ENCODE measurements around the gene NCOA1.

NCOA1 gene

DNA sequence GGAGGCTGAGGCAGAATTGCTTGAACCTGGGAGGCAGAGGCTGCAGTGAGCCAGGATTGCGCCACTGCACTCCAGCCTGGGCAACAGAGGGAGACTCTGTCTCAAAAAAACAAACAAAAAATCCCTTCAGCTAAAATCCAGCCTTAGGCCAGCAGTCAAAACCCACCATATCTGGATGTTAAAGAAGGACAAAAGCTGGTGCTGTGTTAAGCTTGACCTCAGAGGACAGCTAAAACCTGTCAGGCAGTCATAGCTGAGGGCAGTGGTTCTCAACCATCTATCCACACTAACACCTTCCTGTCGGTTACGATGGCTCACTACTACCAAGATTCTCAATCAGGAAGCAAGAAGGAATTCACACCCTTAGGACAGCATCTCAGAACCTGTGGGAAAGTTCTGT, 292.6 kb downstream of the NCOA1 start:
- no peaks in the 10 kb centered on the region for H3K79me2 ChIP-seq (ENCODE audit: control insufficient read depth, insufficient read depth, low read length, poor library complexity)
- H3K4me2 ChIP-seq (ENCODE audit: low read length): no peak overlapping the region
- no peak overlapping the region for H2BK12ac ChIP-seq (ENCODE audit: low read length)
- H3K4me3 ChIP-seq (ENCODE audit: low read depth, low read length): no peak overlapping the region
- WGBS (ENCODE audit: extremely low coverage, insufficient coverage, insufficient read length): no CpG with 5 or more reads among the region's 3 CpGs
- no peaks in the 10 kb centered on the region for H3K79me1 ChIP-seq (ENCODE audit: low read length)
- no peak overlapping the region for H4K8ac ChIP-seq (ENCODE audit: low read depth, low read length)
- H2BK5ac ChIP-seq (ENCODE audit: low read depth, low read length, poor library complexity): no peak overlapping the region
- no peak for DNase-seq
- no peak overlapping the region for H3K27ac ChIP-seq (ENCODE audit: low read depth, low read length)
- H4K12ac ChIP-seq (ENCODE audit: low read depth, low read length): no peak overlapping the region
- H3K27me3 ChIP-seq (ENCODE audit: insufficient read depth, low read length): no peaks in the 10 kb centered on the region
- no peak overlapping the region for H3K23ac ChIP-seq (ENCODE audit: low read length)
- no peaks in the 10 kb centered on the region for H3K4me1 ChIP-seq (ENCODE audit: control insufficient read depth in 1 of 2, insufficient read depth in 2 of 2, low read length in 2 of 2)
- H3K14ac ChIP-seq (ENCODE audit: low read length): no peak overlapping the region
- H2AK5ac ChIP-seq (ENCODE audit: low read length): no peak overlapping the region
- no peak overlapping the region for H2AFZ ChIP-seq (ENCODE audit: insufficient read depth, low read length, poor library complexity)
- H2BK120ac ChIP-seq (ENCODE audit: insufficient read depth, low read length, poor library complexity): no peak overlapping the region
- H3K36me3 ChIP-seq (ENCODE audit: control insufficient read depth in 1 of 2, insufficient read depth in 2 of 2, low read length in 2 of 2): no peaks in the 10 kb centered on the region
- no peaks in the 10 kb centered on the region for H3K9me3 ChIP-seq (ENCODE audit: insufficient read depth, low read depth, low read length)
- no peak overlapping the region for H3K18ac ChIP-seq (ENCODE audit: low read length)
- no peak overlapping the region for H3K9ac ChIP-seq (ENCODE audit: low read length)
- H3K4ac ChIP-seq (ENCODE audit: low read depth, low read length): no peak overlapping the region
- H4K91ac ChIP-seq (ENCODE audit: low read depth, low read length): no peak overlapping the region

- no peak overlapping the region for H3K27ac ChIP-seq (ENCODE audit: low read depth, low read length)
- DNase-seq: no peak
- no CpG with 5 or more reads among the region's 6 CpGs for WGBS (ENCODE audit: extremely low coverage, insufficient coverage, insufficient read length)
- no peaks in the 10 kb centered on the region for H3K79me2 ChIP-seq (ENCODE audit: control insufficient read depth, insufficient read depth, low read length, poor library complexity)
- H3K36me3 ChIP-seq (ENCODE audit: control insufficient read depth in 1 of 2, insufficient read depth in 2 of 2, low read length in 2 of 2): peaks cover 0 to 1% of the 10 kb centered on the region in 2 experiments
- no peak overlapping the region for H2BK120ac ChIP-seq (ENCODE audit: insufficient read depth, low read length, poor library complexity)
- no peak overlapping the region for H3K9ac ChIP-seq (ENCODE audit: low read length)
- no peak overlapping the region for H3K4me2 ChIP-seq (ENCODE audit: low read length)
- no peak overlapping the region for H4K12ac ChIP-seq (ENCODE audit: low read depth, low read length)
- no peak overlapping the region for H2AFZ ChIP-seq (ENCODE audit: insufficient read depth, low read length, poor library complexity)
- peaks cover 1% of the 10 kb centered on the region for H3K9me3 ChIP-seq (ENCODE audit: insufficient read depth, low read depth, low read length)
- H2BK5ac ChIP-seq (ENCODE audit: low read depth, low read length, poor library complexity): no peak overlapping the region
- no peaks in the 10 kb centered on the region for H3K27me3 ChIP-seq (ENCODE audit: insufficient read depth, low read length)
- H3K79me1 ChIP-seq (ENCODE audit: low read length): no peaks in the 10 kb centered on the region
- H4K8ac ChIP-seq (ENCODE audit: low read depth, low read length): no peak overlapping the region
- H3K4me1 ChIP-seq (ENCODE audit: control insufficient read depth in 1 of 2, insufficient read depth in 2 of 2, low read length in 2 of 2): peaks cover 2% of the 10 kb centered on the region in 2 experiments
- no peak overlapping the region for H2AK5ac ChIP-seq (ENCODE audit: low read length)
- no peak overlapping the region for H3K4ac ChIP-seq (ENCODE audit: low read depth, low read length)
- H4K91ac ChIP-seq (ENCODE audit: low read depth, low read length): no peak overlapping the region
- H3K18ac ChIP-seq (ENCODE audit: low read length): no peak overlapping the region
- no peak overlapping the region for H3K23ac ChIP-seq (ENCODE audit: low read length)
- H3K4me3 ChIP-seq (ENCODE audit: low read depth, low read length): no peak overlapping the region
- H2BK12ac ChIP-seq (ENCODE audit: low read length): no peak overlapping the region
- no peak overlapping the region for H3K14ac ChIP-seq (ENCODE audit: low read length)
Observed at GRCh38 chr2:24785671-24786321, 294.7 kb downstream of the NCOA1 start.

GRCh38 chr2:24787532-24787931, 296.5 kb downstream of the NCOA1 start:
- Histone ChIP-seq H3K79me1 (ENCODE audit: low read length) (no peaks in the 10 kb centered on the region), H3K23ac (ENCODE audit: low read length) (no peak overlapping the region), H2BK5ac (ENCODE audit: low read depth, low read length, poor library complexity) (no peak overlapping the region), H2AK5ac (ENCODE audit: low read length) (no peak overlapping the region), H3K27me3 (ENCODE audit: insufficient read depth, low read length) (no peaks in the 10 kb centered on the region), H4K8ac (ENCODE audit: low read depth, low read length) (no peak overlapping the region), H2BK120ac (ENCODE audit: insufficient read depth, low read length, poor library complexity) (no peak overlapping the region), H4K91ac (ENCODE audit: low read depth, low read length) (no peak overlapping the region), H3K4me1 (ENCODE audit: control insufficient read depth in 1 of 2, insufficient read depth in 2 of 2, low read length in 2 of 2) (peaks cover 2% of the 10 kb centered on the region in 2 experiments), H3K79me2 (ENCODE audit: control insufficient read depth, insufficient read depth, low read length, poor library complexity) (no peaks in the 10 kb centered on the region), H3K9me3 (ENCODE audit: insufficient read depth, low read depth, low read length) (peaks cover 1% of the 10 kb centered on the region), H3K27ac (ENCODE audit: low read depth, low read length) (no peak overlapping the region), H3K14ac (ENCODE audit: low read length) (no peak overlapping the region), H3K9ac (ENCODE audit: low read length) (no peak overlapping the region), H4K12ac (ENCODE audit: low read depth, low read length) (no peak overlapping the region), H3K4me2 (ENCODE audit: low read length) (no peak overlapping the region), H3K4ac (ENCODE audit: low read depth, low read length) (no peak overlapping the region), H2BK12ac (ENCODE audit: low read length) (no peak overlapping the region), H3K18ac (ENCODE audit: low read length) (no peak overlapping the region), H3K36me3 (ENCODE audit: control insufficient read depth in 1 of 2, insufficient read depth in 2 of 2, low read length in 2 of 2) (peaks cover 0 to 1% of the 10 kb centered on the region in 2 experiments), H2AFZ (ENCODE audit: insufficient read depth, low read length, poor library complexity) (no peak overlapping the region), H3K4me3 (ENCODE audit: low read depth, low read length) (no peak overlapping the region)
- DNase-seq: no peak
- WGBS (ENCODE audit: extremely low coverage, insufficient coverage, insufficient read length): 100% methylated on average over 1 of the region's 2 CpGs

DNA sequence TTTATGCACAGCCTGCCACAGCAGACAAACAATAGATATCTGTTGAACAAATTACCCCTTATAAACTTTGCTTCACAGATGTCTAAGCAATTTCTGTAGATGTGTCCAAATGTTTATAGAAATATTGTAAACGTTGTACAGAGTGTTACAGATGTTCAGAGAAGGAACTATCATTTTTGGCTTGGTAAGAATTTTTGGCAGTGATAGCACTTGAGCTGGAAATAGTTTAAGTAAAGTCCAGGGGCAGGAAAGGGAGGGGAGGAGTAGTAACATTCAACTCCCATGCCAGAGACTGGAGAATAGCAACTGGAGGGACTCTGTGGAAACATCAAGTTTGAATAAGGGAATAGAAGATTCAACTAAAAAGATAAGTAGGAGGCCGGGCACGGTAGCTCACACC, 297.8 kb downstream of the NCOA1 start:
- Histone ChIP-seq H3K9ac (ENCODE audit: low read length) (no peak overlapping the region), H3K36me3 (ENCODE audit: control insufficient read depth in 1 of 2, insufficient read depth in 2 of 2, low read length in 2 of 2) (peaks cover 0 to 1% of the 10 kb centered on the region in 2 experiments)

More for the DNA sequence above, 297.8 kb downstream of the NCOA1 start:
- H3K27ac ChIP-seq (ENCODE audit: low read depth, low read length): no peak overlapping the region
- H3K79me2 ChIP-seq (ENCODE audit: control insufficient read depth, insufficient read depth, low read length, poor library complexity): peaks cover 7% of the 10 kb centered on the region
- peaks cover 2% of the 10 kb centered on the region in 2 experiments for H3K4me1 ChIP-seq (ENCODE audit: control insufficient read depth in 1 of 2, insufficient read depth in 2 of 2, low read length in 2 of 2)
- DNase-seq: no peak
- no peak overlapping the region for H4K8ac ChIP-seq (ENCODE audit: low read depth, low read length)
- H2BK12ac ChIP-seq (ENCODE audit: low read length): no peak overlapping the region
- H2AFZ ChIP-seq (ENCODE audit: insufficient read depth, low read length, poor library complexity): no peak overlapping the region
- H2AK5ac ChIP-seq (ENCODE audit: low read length): no peak overlapping the region
- peaks cover 1% of the 10 kb centered on the region for H3K9me3 ChIP-seq (ENCODE audit: insufficient read depth, low read depth, low read length)
- H3K18ac ChIP-seq (ENCODE audit: low read length): no peak overlapping the region
- H3K14ac ChIP-seq (ENCODE audit: low read length): no peak overlapping the region
- peaks cover 8% of the 10 kb centered on the region for H3K79me1 ChIP-seq (ENCODE audit: low read length)
- H3K27me3 ChIP-seq (ENCODE audit: insufficient read depth, low read length): no peaks in the 10 kb centered on the region
- no peak overlapping the region for H2BK120ac ChIP-seq (ENCODE audit: insufficient read depth, low read length, poor library complexity)
- no peak overlapping the region for H3K23ac ChIP-seq (ENCODE audit: low read length)
- no peak overlapping the region for H3K4me2 ChIP-seq (ENCODE audit: low read length)
- no CpG with 5 or more reads among the region's 3 CpGs for WGBS (ENCODE audit: extremely low coverage, insufficient coverage, insufficient read length)
- no peak overlapping the region for H2BK5ac ChIP-seq (ENCODE audit: low read depth, low read length, poor library complexity)
- no peak overlapping the region for H3K4me3 ChIP-seq (ENCODE audit: low read depth, low read length)
- H4K91ac ChIP-seq (ENCODE audit: low read depth, low read length): no peak overlapping the region
- no peak overlapping the region for H3K4ac ChIP-seq (ENCODE audit: low read depth, low read length)
- H4K12ac ChIP-seq (ENCODE audit: low read depth, low read length): no peak overlapping the region
